Right renal cortex interstitium (tissue), 3 donors: ENCODE results near the gene ARHGEF40. TPM values are rescaled to one million over a fixed set of nuclear protein-coding genes. Genes with fewer than 3 reads are reported as not detected.
A peak's percentile ranks its signal among the peaks of the same experiment; 100 is the strongest.

Experiments used
- DNase-seq, 3 donors: peaks; one replicate each; pipeline ENCODE4 v3.0.0-alpha.2; 2013; ENCODE audit warnings: low read depth in 3 of 3, low spot score in 2 of 3
- polyA plus RNA-seq, 3 donors: library from polyadenylated mRNA; unstranded; fragments of 120-200 nt; gene quantifications; one replicate each; pipeline ENCODE4 v1.2.1, GENCODE V29; 2013; ENCODE audit not compliant: insufficient read length in 3 of 3

Gene ARHGEF40
- polyA plus RNA-seq: 10 to 100 TPM; 69.3 to 71.9 (median 70.0) TPM

DNA sequence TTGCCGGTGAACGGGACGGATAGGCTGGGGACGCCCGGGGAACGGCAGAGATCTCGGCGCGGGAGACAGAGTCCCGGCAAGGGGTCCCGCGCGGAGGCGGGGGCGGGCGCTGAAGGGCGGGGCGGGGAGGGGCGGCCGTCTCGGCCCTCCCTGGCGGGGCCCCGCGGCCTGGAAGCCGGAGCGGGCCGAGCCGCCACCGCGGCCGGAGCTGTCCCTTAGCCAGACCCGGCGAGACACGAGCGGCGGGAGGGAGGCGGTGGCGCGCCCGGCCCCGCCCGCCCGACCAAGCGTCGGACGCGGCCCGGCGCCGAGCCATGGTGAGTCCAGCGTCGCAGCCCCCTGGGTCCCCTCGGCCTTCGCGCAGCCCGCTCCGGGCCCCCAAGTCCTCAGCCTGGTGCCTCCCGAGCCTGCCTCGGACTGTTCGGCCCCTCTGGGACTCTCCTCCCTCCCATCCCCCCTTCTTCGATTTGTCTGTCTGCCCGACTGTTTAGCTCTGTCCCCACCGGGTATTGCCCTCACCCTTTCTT lies at the start of gene ARHGEF40:
Gene ARHGEF40, plus strand, starts transcription at position 222 of the 527 bp plus-strand sequence. Its CDS starts 93 bp downstream, at position 315.
- DNase-seq: peak in 1 of 3 donors; percentile 48

DNA sequence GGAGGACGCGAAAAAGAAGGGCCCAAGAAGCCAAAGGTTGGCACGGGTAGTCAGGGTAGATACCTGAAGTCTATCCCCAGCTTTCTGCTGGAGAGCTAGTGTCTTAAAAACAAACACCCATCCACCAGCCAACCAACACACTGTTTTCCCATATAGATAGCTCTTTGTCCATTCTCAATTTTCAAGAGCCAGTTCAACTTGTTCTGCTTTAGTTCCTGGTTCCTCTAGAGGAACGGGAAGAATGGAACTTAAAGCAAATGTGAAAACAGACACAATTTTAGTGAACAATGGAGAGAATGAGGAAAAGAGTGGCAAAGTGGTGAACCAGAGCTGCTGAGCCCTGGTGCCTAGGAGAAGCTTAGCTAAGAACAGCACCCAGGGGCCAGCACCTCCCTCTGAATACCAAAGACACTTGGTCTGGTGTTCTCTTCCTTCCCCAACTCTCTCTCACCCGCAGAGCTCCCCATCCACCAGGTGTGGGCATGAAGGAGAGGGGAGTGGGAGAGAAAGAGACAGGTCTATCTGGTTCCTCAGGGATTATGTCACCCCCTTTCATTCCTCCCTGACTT lies 49.0 kb upstream of the ARHGEF40 start:
- no peak for DNase-seq

DNA sequence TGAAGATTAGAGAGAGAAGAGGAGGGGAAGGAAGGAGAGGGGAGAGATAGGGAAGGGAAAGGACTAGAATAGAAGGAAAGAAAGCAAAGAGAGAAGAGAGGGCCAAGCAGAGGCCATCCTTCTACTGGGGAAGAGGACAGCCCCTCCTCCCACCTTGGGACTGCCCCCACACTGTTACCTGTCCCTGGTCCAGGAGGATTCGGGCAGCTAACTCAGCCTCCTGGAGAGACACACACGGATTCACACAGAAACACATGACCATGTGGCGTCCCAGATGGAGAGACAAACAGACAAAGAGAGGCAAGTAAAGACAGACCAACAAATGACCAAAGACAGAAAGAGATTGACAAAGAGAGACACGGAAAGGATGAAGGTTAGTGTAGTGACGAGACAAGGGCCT lies 47.4 kb upstream of the ARHGEF40 start:
- DNase-seq: no peak

DNA sequence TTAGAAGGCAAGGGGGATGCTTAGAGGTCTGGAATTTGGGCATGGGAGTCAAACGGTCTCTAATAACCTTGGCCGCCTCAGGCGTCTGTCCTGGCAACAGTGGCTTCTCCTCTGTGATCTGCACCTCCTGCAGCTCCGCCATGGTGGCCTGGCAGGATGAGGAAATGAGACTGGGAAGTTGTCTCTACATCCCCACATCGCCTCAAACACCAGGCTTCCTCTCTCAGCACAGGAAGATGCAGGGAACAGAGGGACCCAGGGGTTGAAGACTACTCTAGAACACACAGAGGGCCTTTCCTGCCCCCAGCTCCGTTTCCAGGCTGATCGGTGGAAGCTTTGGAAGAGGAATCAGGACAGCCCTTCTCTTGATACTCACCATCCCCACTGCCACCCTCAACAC lies 46.9 kb upstream of the ARHGEF40 start:
- no peak for DNase-seq

DNA sequence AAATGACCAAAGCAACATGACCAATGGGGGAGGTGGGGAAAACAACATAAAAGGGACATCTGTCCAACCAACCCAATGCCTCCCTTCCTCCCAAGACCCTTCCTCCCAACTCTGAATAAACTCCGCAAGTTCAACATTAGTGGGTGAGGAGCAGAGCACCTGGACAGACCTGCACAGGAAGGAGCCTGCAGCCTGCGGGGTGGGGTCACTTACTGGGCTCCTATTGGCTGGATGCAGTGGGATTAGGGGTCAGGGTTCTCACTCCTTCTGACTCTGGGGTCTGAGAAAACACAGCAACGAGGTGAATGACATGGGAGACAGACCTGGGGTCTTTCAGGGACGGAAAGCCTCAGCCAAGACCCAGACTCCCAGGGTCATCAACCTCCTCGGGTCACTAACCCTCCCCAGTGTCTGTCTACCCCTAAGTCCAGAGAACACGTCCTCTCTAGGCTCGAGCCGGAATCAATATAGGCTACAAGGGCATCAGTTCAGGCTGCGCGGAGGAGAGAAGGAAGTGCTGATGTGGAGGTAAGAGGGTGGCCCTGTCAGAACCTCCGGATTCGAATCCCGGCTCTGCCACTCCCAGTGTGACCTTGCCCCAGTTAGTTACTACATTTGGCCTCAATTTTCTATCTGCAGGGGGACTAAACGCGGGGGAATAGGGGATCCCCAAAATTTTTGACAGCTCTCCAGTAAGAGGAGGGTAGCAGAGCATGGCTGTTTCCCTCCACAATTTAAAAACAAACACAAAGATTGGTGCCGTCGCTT lies 46.1 kb upstream of the ARHGEF40 start:
- DNase-seq: no peak

DNA sequence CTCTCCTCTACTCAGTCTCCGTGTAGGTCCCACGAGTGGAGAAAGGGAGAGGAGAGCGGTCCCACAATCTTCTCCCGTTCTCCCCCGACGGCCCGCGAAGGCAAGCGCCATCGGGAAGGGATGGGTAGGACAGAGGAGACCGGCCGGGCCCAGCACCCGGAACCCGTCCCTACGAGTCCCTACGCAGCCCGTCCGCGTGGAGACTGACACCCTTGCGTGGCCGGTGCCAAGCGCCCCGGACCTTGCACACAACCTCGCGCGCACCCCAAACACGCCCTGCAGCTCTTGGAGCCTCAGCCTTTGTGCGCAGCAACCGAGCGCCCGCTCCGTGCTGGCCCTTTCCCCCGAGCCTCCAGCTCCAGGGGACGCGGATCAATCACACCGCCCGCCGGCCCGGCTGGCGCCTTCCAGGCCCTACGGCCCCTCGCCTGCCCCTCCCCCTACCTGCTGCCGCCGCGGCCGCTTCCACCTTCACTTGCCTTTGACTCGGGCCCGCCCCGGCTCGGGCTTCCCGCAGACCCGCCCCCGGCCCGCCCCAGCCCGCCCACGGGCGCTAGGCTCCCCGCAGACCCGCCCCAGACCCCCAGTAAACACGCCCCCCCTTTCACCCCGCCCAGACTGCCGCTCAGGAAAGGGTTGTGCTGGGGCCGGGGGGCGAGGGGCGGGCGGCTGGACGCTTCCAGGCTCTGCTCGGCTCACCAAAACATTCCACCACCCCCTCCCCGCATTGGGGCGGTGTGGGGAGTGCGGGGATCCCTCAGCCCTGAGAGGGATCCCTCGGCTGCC lies 45.3 kb upstream of the ARHGEF40 start, which contains the start of gene NDRG2:
Gene NDRG2, minus strand, starts transcription at position 477 of the 786 bp plus-strand sequence. CDS start 1,746 bp downstream, outside the sequence.
- no peak for DNase-seq

DNA sequence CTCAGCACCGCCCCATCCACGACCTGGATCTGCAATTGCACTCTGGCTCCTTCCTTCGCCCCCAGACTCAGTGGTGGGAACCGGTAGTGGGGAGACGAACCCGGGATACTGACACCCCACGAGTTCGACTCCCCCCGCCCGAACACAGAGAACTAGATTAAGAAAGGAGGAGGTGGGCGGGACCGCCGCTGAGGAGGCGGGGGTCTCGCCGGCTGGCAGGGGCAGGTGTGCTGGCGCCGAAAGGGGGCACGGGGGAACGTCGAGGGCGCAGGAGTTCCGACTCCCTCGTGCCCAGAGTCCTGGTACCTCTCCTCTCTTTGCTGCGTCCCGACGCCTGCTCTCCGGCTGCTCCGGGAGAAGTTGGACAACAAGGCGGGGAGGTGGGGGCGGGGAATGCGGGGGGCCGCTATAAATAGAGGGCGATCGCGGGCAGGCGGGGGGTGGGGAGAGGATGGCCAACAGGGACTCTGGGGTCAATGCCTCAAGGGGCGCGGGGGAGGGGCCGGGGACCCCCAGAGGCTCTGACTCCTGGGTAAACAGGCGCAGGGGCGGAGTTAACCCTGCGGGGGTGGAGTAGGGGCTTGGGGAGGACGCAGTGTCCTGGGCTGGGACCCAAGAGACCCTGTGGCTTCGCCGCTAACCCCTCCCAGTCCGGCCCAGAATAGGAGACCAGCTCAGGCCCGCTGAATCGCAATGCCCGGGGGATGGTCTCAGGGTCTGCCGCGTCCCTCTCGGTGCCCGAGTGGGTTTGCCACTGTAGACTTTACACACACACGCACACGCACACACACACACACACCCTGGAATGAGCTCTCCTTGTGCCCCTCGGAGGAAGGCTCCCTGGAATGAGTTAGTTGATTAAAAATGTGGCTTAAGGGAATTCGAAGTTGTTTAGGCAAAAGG lies 44.5 kb upstream of the ARHGEF40 start:
- no peak for DNase-seq

DNA sequence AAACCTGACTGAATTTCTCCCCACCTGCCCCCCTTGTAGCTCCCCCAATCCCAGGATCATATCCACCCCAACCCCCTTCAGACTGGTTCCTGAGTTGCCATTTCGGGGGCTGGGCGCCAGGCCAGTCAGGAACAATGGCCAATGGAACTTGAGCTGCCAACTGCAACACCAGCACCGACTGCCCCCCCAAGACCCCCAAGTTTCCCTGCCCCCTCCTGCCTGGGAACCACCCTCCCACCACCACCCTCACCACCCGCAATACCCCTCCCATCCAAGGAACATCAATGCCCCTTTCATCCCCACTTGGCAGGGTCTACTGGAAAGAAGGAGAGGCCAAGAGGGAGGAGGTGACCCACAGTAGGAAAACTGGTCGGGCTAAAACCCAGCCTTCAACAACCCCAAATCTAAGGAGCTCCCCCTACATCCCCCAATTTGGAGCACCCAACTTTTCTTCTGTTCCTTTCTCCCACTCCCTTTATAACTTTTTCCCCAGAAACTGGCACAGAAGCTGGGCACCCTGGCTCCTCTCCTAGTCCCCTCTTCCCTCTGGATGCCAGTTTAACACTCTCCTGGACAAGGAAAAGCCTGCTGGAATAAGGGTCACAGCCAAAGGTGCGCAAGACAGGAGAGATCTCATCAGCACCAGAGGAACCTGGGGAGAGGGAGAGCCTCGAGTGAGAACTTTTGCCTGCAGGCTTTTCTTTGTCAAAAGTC lies 43.7 kb upstream of the ARHGEF40 start:
- no peak for DNase-seq

DNA sequence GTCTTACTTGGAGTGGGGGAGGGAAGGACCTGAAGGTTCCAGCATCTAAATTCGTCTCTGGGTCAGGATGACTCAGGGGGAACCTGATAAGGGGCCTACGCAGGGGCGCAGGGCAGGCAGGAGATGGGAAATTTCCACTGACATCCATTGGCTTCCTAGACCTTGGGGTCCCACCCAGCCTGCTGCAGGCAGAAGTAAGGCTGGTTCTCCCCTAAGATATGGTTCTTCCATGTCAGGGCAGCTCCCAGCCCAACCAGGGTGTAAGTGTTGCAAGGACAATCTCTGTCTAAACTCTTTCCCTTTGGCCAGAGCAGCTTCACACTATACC lies 43.2 kb upstream of the ARHGEF40 start:
- no peak for DNase-seq

DNA sequence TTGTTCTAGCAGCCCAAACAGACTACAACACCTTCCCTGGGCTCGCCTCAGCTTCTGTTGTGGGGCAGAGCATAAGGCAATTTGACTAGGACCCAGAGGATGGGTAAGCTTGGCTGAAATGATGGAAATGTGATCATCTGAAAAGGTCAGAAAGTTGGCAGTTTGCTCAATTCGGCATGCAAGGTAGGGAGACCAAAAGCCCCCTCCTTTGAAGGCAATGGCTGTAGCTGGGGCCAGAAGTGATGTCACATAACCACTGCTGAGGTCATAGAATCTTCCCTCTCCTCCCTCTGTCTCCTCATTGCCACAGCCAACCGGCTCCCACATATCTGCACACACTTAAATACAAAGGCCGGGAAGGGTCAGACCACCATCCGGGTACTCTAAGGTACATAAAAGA lies 40.2 kb upstream of the ARHGEF40 start, which contains the start of gene TPPP2:
Gene TPPP2, plus strand, starts transcription at position 301 of the 400 bp plus-strand sequence. CDS start 365 bp downstream, outside the sequence.
- DNase-seq: no peak

DNA sequence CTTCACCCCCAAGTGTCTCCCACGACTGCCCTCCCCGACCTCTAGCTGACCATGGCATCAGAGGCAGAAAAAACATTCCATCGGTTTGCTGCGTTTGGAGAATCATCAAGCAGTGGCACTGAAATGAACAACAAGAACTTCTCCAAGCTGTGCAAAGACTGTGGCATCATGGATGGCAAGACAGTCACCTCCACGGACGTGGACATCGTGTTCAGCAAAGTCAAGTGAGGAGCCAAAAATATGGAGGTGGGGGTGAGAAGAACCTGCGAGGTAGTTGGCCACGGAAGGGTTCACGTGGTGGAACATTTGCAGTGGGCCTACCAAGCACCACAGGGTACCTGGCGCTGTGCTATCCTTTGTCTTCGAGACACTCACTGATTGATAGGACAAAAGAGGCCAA lies 39.6 kb upstream of the ARHGEF40 start:
- DNase-seq: no peak

DNA sequence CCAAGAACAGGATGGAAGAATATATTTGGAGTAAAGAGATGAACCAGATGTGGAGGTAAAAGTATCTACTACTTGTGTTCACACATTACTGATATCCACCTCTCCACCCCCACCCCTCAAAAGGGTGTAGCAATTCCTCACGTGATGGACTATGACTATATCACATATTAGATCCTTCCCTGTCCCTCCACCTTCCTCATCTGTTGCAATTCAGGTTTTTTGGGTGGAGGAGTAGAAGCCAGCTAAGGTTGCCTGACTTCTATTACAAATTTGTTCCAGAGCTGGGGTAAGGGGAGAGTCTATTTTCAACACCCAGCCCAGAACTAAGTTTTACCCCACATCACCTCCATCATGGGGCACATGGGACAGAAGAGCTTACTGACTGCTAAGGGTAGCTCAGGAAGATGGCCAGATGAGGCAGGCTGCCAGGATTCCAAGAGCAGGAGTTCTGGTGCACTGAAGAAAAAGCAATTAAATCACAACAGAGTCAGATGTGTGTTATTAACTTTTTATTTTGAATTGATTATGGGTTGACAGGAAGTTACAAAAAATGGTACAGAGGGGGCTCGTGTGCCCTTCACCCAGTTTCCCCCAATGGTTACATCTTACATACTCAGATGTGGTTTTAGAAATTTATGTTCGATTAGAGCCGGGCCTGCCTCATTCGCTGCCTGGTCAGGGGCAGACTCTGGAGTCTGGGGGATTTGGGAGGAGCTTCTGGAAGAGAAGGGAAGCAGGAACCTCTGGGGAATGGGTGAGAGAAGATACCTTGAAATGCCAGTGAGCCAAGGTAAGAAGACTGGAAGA lies 37.6 kb upstream of the ARHGEF40 start:
- DNase-seq: no peak

DNA sequence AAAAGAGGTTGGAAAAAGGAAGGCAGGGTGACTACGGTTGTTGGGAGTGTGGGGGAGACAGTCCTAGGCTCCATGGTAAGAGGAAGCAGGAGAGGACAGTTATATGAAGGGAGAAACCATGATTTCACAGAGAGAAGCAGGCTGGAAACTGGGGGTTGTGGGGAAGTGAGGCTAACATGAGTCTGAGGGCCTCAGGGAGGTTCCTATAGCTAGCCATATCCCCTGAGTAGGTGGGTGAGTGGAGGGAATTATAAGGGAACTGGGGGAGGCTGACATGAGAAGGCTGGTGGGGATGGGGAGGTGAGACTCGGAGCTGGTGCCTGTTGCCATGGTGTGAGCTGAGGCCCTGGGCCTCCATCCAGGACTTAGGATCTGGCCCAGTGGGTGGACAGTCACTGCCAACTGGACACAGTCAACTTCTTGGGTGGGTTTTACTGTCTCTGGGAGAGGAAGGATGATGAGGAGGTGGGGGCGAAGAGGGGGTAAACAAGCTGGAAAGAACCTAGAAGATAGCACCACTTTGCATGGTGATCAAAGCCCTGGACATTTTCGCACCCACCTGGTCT lies 36.9 kb upstream of the ARHGEF40 start:
- no peak for DNase-seq

DNA sequence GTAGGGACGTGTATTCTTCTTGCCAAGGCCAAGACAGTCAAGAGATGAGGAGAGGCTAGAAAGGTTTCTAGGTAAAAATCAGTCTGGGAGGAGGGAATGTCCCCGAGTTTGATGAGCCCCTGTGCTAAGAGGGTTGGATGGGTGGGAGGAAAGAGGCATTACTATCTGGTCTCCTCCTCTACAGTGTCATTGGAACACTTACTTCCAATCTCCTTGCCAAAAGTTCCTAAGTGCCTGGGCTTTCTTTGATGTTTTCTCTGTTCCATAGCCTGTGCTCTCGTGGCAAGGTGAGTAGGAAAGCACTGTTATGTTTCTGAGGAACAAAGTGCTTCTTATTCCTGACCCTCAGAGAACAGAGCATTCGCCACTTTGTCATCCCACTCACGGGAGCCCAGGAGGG lies 35.4 kb upstream of the ARHGEF40 start, which contains the start of gene RNASE13:
Gene RNASE13, minus strand, starts transcription at position 101 of the 400 bp plus-strand sequence. CDS start 519 bp downstream, outside the sequence.
- no peak for DNase-seq

DNA sequence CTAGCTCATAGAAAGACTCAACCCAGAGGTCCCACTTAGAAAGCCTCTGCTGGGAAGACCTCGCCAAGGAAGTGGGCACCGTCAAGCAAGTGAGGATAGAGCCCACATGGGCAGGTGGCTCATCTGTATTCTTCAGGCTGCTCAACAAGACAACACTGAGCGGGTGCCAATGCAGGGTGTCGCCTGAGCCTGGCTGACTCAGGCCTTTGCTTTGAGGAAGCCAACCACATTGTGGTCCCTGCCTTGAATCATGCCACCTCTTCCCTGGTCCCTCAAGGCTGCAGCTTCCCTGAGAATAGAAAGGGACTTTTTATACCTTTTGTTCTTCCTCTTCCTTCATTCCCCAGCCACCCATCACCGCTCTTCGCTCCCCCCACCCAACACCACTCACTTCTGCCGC lies 33.4 kb upstream of the ARHGEF40 start:
- DNase-seq: no peak

DNA sequence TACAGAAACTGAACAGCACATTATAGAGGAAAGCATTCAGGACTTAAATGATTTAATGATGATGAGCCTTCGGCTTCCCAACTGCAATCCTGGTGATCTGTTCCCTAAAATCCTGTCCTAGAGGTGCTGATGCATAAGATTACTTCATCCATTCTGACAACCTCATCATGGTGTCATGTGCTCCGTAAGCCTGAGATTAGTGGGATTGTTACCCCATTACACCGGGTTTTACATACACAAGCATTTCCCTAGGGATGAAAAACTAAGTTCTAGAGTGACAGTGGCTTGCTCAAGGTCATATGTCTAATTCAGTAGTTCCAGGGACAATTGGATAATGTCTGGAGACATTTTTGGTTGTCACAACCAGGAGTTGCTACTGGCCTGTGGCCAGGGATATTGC lies 32.9 kb upstream of the ARHGEF40 start:
- DNase-seq: no peak

DNA sequence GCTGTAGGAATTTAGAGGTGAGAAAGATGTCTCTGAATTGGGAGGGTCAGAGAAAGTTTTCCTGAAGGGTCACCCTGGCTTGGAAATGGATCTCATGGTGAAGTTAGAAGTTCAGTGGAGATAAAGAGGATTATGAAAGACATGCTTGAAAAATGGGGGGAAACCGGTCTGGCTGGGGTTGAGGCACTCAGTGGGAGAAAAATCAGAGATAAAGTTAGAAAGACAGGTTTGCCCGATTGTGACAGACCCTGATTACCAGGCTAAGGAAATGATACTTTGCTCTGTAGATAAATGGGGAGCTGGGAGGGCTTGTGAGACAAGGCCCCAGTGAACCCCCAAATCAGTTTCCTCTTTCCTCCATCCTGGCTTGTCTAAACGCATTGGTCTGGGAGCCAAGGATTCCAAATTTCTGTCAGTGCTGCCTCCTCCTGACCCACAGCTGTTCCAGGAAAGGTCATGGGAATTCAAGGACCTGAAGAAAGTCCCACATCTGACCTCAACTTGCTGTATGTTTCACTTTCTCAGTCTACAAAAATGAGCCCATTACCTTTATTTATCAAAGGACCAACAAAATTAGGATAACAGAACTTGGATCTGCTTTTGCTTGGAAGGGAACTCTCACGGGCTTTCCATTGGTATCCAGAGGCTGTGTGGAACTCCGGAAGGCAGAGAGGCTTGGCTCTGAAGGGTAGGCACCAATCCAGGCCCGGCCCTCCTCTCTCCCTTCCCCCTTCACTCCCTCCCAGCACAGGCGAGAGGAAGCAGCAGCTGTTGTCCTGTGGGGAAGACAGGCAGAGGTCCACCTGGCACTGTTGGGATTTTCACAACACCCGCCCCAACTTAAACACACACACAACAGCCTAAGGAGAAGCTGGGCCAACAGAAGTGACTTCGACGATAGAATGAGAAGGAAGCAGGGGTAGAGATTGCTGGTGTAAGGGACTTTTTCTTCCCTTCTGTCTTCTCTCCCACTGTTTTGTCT lies 31.4 kb upstream of the ARHGEF40 start:
- no peak for DNase-seq
